Adrenal gland (tissue), 5 donors: ENCODE measurements around the gene CFAP74.

Source experiments
- CTCF ChIP-seq, 6 experiments: fragments of 450-650 bp in 4 of 6; fragments of 200-600 bp in 2 of 6; sonication (generic) in 1 of 6; IDR thresholded peaks; 1 replicate in 5 of 6; 2 replicates in 1 of 6; pipeline versions ENCODE4 v1.5.1 to v1.8.0; 2016 to 2021; ENCODE audit warnings: antibody characterized with exemption in 6 of 6, mild to moderate bottlenecking in 2 of 6, moderate library complexity in 1 of 6
- POLR2A ChIP-seq, 2 donors: fragments of 450-650 bp; IDR thresholded peaks; one replicate each; pipeline ENCODE4 v1.6.1; 2017; ENCODE audit warnings: antibody characterized with exemption in 2 of 2, mild to moderate bottlenecking in 2 of 2, moderate library complexity in 1 of 2
- donor health status: DM: no; HTN: no; CAD: no.

- TF ChIP-seq CTCF (IDR thresholded peaks at IDR 0.05) (no peak), POLR2A (IDR thresholded peaks at IDR 0.05) (no peak)
Observed at GRCh38 chr1:1971688-1972087, 31.9 kb downstream of the CFAP74 start.
